Astrocyte of the cerebellum (primary cell): Measurements from ENCODE around the gene FAM167B.

Experiments
- DNase-seq: peaks from one replicate; pipeline ENCODE4 v3.0.0-alpha.2; 2011; ENCODE audit warnings: low read depth
- H3K4me3 ChIP-seq: 2 replicates; pipeline ENCODE4 v1.5.1; 2011; ENCODE audit warnings: mild to moderate bottlenecking, low read depth, low read length, moderate library complexity
- in situ Hi-C: cut with HindIII; loops from 2 replicates; pipeline ENCODE4 v1.10.0; 2017; ENCODE audit warnings: low sequenced_read_pairs
- TF ChIP-seq, protein P1 (sequence below): IDR thresholded peaks from 2 replicates; pipeline ENCODE4 v1.5.1; 2012; ENCODE audit warnings: low read length, low read depth, moderate library complexity, mild to moderate bottlenecking; ENCODE audit errors: missing control alignments

Gene FAM167B

DNA sequence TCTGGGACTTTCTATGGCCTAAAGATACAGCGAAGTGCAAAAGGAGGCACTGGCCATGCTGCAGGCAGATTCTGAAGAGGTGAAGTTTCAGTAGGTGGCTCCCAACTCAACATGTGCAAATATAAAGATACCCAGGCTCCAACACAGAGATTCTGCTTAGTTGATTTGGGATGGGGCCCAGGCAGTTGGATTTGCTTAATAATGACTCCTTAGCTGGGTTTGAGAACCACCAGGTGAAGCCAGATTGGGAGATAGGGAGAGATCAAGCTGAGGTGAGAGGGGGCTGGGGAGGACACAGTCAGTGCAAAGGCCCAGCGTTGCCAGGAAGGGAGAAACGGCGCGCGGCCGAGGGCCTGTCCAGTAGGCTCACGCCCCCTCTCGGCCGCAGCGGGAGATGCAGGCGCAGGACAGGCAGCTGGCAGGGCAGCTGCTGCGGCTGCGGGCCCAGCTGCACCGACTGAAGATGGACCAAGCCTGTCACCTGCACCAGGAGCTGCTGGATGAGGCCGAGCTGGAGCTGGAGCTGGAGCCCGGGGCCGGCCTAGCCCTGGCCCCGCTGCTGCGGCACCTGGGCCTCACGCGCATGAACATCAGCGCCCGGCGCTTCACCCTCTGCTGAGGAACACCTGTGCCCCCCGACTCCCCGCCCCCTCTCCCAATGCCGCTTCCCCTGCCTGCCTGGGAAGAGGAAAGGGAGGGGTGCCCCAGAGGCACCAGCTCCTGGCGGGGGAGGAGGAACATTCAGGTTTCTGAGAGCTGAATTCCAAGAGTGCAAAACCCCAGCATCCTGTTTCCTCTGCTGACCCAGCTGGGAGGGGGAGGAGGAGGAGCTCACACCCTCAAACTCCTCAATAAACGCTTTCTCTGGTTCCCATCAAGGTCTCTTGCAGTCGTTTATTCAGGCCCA lies 1.2 kb downstream of the FAM167B start:
- H3K4me3 ChIP-seq = no peak overlapping the region
- DNase-seq = peak; percentile 12
- in situ Hi-C loops = no loop called here

DNA sequence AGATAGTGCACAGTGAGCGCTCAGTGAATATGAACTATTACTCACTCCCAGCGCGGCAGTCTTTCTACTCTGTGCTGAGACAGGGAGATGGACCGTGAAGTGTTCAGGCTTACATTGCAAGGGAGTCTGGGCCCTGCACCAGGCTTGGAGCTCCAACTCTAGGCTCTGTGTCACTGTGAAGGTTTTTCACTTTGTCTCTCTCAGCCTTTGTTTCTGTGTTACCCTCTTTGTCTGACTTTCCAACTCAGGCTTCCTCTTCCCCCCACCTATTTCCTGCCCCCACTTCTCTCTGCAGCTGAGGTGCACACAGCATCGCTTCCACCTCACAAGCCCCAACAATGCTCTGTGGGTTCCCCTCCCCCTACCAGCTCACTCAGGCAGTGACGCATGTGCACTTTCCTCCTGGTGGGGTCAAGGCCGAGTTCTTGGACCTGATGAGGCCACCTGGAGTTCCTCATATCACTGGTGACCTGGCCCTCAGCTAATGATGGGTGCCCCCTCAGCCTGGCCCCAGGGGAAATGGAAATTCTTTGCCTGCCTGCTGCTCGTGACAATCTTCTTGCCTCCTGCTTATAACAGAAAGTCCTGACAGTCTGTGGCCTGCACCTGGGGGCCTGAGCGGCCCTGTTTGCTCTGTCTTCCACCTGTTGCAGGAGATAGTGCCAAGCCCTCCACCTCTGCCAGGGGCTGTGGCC lies 3.0 kb downstream of the FAM167B start:
- H3K4me3 ChIP-seq = no peak overlapping the region
- in situ Hi-C loops = no loop called here
- TF ChIP-seq, protein P1, sequence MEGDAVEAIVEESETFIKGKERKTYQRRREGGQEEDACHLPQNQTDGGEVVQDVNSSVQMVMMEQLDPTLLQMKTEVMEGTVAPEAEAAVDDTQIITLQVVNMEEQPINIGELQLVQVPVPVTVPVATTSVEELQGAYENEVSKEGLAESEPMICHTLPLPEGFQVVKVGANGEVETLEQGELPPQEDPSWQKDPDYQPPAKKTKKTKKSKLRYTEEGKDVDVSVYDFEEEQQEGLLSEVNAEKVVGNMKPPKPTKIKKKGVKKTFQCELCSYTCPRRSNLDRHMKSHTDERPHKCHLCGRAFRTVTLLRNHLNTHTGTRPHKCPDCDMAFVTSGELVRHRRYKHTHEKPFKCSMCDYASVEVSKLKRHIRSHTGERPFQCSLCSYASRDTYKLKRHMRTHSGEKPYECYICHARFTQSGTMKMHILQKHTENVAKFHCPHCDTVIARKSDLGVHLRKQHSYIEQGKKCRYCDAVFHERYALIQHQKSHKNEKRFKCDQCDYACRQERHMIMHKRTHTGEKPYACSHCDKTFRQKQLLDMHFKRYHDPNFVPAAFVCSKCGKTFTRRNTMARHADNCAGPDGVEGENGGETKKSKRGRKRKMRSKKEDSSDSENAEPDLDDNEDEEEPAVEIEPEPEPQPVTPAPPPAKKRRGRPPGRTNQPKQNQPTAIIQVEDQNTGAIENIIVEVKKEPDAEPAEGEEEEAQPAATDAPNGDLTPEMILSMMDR = no peak
- DNase-seq = no peak

More for the DNA sequence above, 1.2 kb downstream of the FAM167B start:
- TF ChIP-seq, protein P1 = peak; percentile 79

DNA sequence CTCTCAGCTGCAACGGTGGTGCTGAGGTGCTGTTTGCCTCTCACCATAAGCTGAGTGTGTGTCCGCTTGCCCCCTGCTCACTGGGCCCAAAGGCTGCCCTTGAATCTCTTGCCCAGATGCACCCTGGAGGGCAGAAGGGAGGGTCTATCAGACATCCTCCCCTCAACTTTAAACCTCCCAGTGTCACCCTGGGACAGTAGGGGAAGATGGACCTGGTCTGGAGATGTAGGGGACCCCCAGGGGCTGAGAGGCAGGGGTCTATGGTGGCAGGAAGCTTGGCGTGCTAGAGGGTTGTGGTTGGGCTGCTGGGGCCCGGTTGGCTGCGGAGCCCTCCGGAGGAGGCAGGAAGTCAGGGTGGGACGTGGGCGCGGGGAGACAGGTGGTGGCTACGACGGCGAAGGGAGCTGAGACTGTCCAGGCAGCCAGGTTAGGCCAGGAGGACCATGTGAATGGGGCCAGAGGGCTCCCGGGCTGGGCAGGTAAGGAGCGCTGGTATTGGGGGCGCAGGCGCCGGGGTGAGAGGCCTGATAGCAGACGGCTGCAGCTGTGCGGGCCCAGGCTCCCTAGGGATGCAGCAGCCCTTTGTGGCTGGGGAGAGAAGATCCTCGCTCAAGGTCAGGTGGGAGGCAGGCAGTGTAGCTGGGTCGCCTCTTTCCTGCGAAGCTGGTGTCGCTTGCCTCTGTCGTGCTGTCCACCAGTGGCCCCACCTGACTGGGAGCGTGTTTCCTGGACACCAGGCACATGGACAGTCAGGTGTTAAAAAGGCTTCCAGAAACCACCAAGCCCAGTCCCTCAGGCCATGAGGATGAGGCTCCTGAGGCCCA lies 4.1 kb downstream of the FAM167B start, which contains the start of gene LCK:
Gene LCK (plus strand): TSS at position 373 of the 824 bp plus-strand sequence. CDS start 23,065 bp downstream, outside the sequence.
- no peak within 1 kb of the TSS for H3K4me3 ChIP-seq
- TF ChIP-seq, protein P1 = no peak
- in situ Hi-C loops = no loop called here
- DNase-seq = no peak

GRCh38 chr1:32255072-32256071 lies 8.3 kb downstream of the FAM167B start:
- no peak overlapping the region for H3K4me3 ChIP-seq
- in situ Hi-C loops = no loop called here
- no peak for DNase-seq
- TF ChIP-seq, protein P1 = no peak

- in situ Hi-C loops = no loop called here
- TF ChIP-seq, protein P1 = no peak
- DNase-seq = no peak
- H3K4me3 ChIP-seq = no peak overlapping the region
Observed at GRCh38 chr1:32256473-32257226, 9.6 kb downstream of the FAM167B start.
